K562 (cell line): ENCODE results near the gene SERPIND1. TPM values are rescaled to one million over a fixed set of nuclear protein-coding genes. Genes with fewer than 3 reads are reported as not detected.

ENCODE experiments used
- ASH1L ChIP-seq: fragments of 450-650 bp; IDR thresholded peaks from 2 replicates; pipeline ENCODE4 v1.6.1; 2018; ENCODE audit warnings: borderline replicate concordance, mild to moderate bottlenecking, low read depth; ENCODE audit not compliant: partially characterized antibody
- CBX8 ChIP-seq: fragments of 200-600 bp; sonication (generic); IDR thresholded peaks from 2 replicates; pipeline ENCODE4 v1.6.1; 2012; ENCODE audit warnings: borderline replicate concordance, mixed run types, low read depth, mild to moderate bottlenecking, moderate library complexity, mixed read lengths, low read length, control low read depth, inconsistent platforms; ENCODE audit not compliant: poor library complexity, severe bottlenecking; ENCODE audit errors: extremely low read depth
- HDAC3 ChIP-seq: fragments of 450-650 bp; IDR thresholded peaks from 2 replicates; pipeline ENCODE4 v1.6.1; 2018; ENCODE audit warnings: borderline replicate concordance, mild to moderate bottlenecking, moderate library complexity; ENCODE audit not compliant: partially characterized antibody
- HMBOX1 ChIP-seq: sonication (generic); IDR thresholded peaks from 2 replicates; pipeline ENCODE4 v1.6.1; 2016
- IRF2 ChIP-seq: sonication (generic); formaldehyde crosslinking; IDR thresholded peaks from 2 replicates; pipeline ENCODE4 v1.8.1; 2022; ENCODE audit warnings: mild to moderate bottlenecking, missing genetic modification reagents
- JUND ChIP-seq, 2 experiments: IDR thresholded peaks; 2 replicates in 1 of 2; 3 replicates in 1 of 2; pipeline ENCODE4 v1.6.1; 2011; ENCODE audit warnings: borderline replicate concordance in 2 of 2, low read depth in 2 of 2, low read length in 2 of 2, improper control_type of control experiment in 1 of 2, missing biosample characterization in 1 of 2, missing genetic modification characterization in 1 of 2, missing genetic modification reagents in 1 of 2
- KDM1A ChIP-seq, 2 experiments: fragments of 450-650 bp; IDR thresholded peaks; 2 replicates each; pipeline ENCODE4 v1.6.1; 2016; ENCODE audit warnings: mild to moderate bottlenecking in 2 of 2
- KLF10 ChIP-seq: fragments of 250-450 bp; sonication (Bioruptor Pico); IDR thresholded peaks from 2 replicates; pipeline ENCODE4 v1.6.1; 2021; ENCODE audit warnings: matching md5 sums
- L3MBTL2 ChIP-seq: fragments of 450-650 bp; IDR thresholded peaks from 2 replicates; pipeline ENCODE4 v1.6.1; 2016; ENCODE audit warnings: mild to moderate bottlenecking, moderate library complexity
- RBM15 ChIP-seq: fragments of 200-400 bp; formaldehyde crosslinking; IDR thresholded peaks from 2 replicates; pipeline ENCODE4 v1.6.1; 2018; ENCODE audit warnings: mild to moderate bottlenecking, low read length, moderate library complexity; ENCODE audit not compliant: insufficient read depth
- TSHZ1 ChIP-seq: fragments of 250-450 bp; sonication (Bioruptor Pico); IDR thresholded peaks from 2 replicates; pipeline ENCODE4 v1.4.0; 2020; ENCODE audit warnings: mild to moderate bottlenecking, moderate library complexity
- ZFP91 ChIP-seq: sonication (generic); formaldehyde crosslinking; IDR thresholded peaks from 2 replicates; pipeline ENCODE4 v1.8.0; 2022; ENCODE audit warnings: mild to moderate bottlenecking, missing genetic modification reagents
- ZNF586 ChIP-seq: fragments of 450-650 bp; formaldehyde crosslinking; conservative IDR thresholded peaks from 2 replicates; pipeline ENCODE4 v1.4.0; 2020; ENCODE audit warnings: mild to moderate bottlenecking, moderate library complexity
- ZSCAN29 ChIP-seq: fragments of 450-650 bp; IDR thresholded peaks from 2 replicates; pipeline ENCODE4 v1.6.1; 2017
- polyA plus RNA-seq, 8 experiments: library from polyadenylated mRNA; depleted of rRNA in 4 of 8; stranded (reverse) in 5 of 8; unstranded in 3 of 8; fragments of >200 nt; fragmentation: Nextera tagmentation in 2 of 8; fragmentation: Illumina TruSeq in 1 of 8; extraction: Ambion mirVana in 2 of 8; extraction: Trizol in 1 of 8; gene quantifications; 2 replicates each; pipeline versions ENCODE4 v1.2.1 to v1.2.3, GENCODE V29; 2011 to 2014; ENCODE audit warnings: inconsistent platforms in 1 of 8, missing spikeins in 1 of 8
- total RNA-seq, 7 experiments: library from RNA; depleted of rRNA in 6 of 7; stranded (reverse); fragments of >200 nt in 6 of 7; fragmentation: Illumina TruSeq in 2 of 7; extraction: Trizol in 2 of 7; gene quantifications; 2 replicates each; pipeline versions ENCODE4 v1.2.1 to v1.2.3, GENCODE V29; 2011 to 2021; ENCODE audit warnings: low replicate concordance in 1 of 7
- TF ChIP-seq, protein P1 (sequence below): fragments of 450-650 bp; IDR thresholded peaks from 2 replicates; pipeline ENCODE4 v1.6.1; 2018; ENCODE audit not compliant: partially characterized antibody

Gene SERPIND1
- total and polyA plus RNA-seq, 9 of the 15 experiments (the other 6 are each of a cell fraction or from before 2014, with no cell fraction given) = 0.04 to 0.11 (median 0.09) TPM; not detected in 6

GRCh38 chr22:20816559-20816958 lies 42.6 kb downstream of the SERPIND1 start (continued):
- TF ChIP-seq ZFP91 (CRISPR knock-in tag) = peak; percentile 77
- no peak for TF ChIP-seq CBX8
- no peak for TF ChIP-seq TSHZ1 (CRISPR knock-in tag)
- TF ChIP-seq HDAC3 = no peak
- no peak for TF ChIP-seq RBM15
- TF ChIP-seq, protein P1, sequence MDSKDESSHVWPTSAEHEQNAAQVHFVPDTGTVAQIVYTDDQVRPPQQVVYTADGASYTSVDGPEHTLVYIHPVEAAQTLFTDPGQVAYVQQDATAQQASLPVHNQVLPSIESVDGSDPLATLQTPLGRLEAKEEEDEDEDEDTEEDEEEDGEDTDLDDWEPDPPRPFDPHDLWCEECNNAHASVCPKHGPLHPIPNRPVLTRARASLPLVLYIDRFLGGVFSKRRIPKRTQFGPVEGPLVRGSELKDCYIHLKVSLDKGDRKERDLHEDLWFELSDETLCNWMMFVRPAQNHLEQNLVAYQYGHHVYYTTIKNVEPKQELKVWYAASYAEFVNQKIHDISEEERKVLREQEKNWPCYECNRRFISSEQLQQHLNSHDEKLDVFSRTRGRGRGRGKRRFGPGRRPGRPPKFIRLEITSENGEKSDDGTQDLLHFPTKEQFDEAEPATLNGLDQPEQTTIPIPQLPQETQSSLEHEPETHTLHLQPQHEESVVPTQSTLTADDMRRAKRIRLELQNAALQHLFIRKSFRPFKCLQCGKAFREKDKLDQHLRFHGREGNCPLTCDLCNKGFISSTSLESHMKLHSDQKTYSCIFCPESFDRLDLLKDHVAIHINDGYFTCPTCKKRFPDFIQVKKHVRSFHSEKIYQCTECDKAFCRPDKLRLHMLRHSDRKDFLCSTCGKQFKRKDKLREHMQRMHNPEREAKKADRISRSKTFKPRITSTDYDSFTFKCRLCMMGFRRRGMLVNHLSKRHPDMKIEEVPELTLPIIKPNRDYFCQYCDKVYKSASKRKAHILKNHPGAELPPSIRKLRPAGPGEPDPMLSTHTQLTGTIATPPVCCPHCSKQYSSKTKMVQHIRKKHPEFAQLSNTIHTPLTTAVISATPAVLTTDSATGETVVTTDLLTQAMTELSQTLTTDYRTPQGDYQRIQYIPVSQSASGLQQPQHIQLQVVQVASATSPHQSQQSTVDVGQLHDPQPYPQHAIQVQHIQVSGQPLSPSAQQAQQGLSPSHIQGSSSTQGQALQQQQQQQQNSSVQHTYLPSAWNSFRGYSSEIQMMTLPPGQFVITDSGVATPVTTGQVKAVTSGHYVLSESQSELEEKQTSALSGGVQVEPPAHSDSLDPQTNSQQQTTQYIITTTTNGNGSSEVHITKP = no peak
- TF ChIP-seq ZNF586 (CRISPR knock-in tag) = no peak
- no peak for TF ChIP-seq HMBOX1
- TF ChIP-seq IRF2 (CRISPR knock-in tag) = 0 out of 2 replicates have a peak, but pooled peaks have one; percentile 39
- no peak for TF ChIP-seq ASH1L
- no peak for TF ChIP-seq L3MBTL2
- TF ChIP-seq KLF10 (CRISPR knock-in tag) = no peak
- TF ChIP-seq JUND (IDR thresholded peaks at IDR 0.05; ENCODE audit: borderline replicate concordance, low read depth, low read length) = no peak
- TF ChIP-seq JUND (tag; IDR thresholded peaks at IDR 0.05; ENCODE audit: borderline replicate concordance, low read depth, low read length) = no peak
- TF ChIP-seq ZSCAN29 = no peak
- no peak for TF ChIP-seq KDM1A (IDR thresholded peaks at IDR 0.05)
